Ascending aorta (tissue), 2 donors: ENCODE data around the gene RSAD1. TPM values are rescaled to one million over a fixed set of nuclear protein-coding genes. Genes with fewer than 3 reads are reported as not detected.

Source experiments
- DNase-seq, 2 donors: peaks; one replicate each; pipeline ENCODE4 v3.0.0-alpha.2; 2019; ENCODE audit warnings: low spot score in 2 of 2
- H3K27ac ChIP-seq, 2 donors: fragments of 200-600 bp; sonication (generic); one replicate each; pipeline ENCODE4 v1.5.1; 2016 to 2017; ENCODE audit warnings: mild to moderate bottlenecking in 1 of 2
- H3K27me3 ChIP-seq: fragments of 200-600 bp; sonication (generic); one replicate; pipeline ENCODE4 v1.5.1; 2017
- H3K36me3 ChIP-seq, 2 donors: fragments of 200-600 bp; sonication (generic); one replicate each; pipeline ENCODE4 v1.5.1; 2016
- H3K4me1 ChIP-seq, 2 donors: fragments of 200-600 bp; sonication (generic); one replicate each; pipeline ENCODE4 v1.5.1; 2016 to 2017; ENCODE audit warnings: mild to moderate bottlenecking in 1 of 2
- H3K4me3 ChIP-seq, 2 donors: fragments of 200-600 bp; sonication (generic); one replicate each; pipeline ENCODE4 v1.5.1; 2016 to 2017; ENCODE audit warnings: mild to moderate bottlenecking in 1 of 2
- H3K9me3 ChIP-seq, 2 donors: fragments of 200-600 bp; sonication (generic); one replicate each; pipeline ENCODE4 v1.5.1; 2016
- CTCF ChIP-seq, 3 experiments: fragments of 200-600 bp in 2 of 3; fragments of 450-650 bp in 1 of 3; sonication (generic) in 2 of 3; IDR thresholded peaks; one replicate each; pipeline ENCODE4 v1.5.1; 2016 to 2019; ENCODE audit warnings: antibody characterized with exemption in 3 of 3, mild to moderate bottlenecking in 1 of 3, moderate library complexity in 1 of 3
- intact Hi-C: fragments of 100-400 bp; cut with DNase I; formaldehyde crosslinking; loops from one replicate; pipeline ENCODE4 v1.15.1; 2023
- total RNA-seq: library from RNA; depleted of rRNA; stranded (reverse); fragments of >200 nt; gene quantifications from one replicate; pipeline ENCODE4 v1.1.0, GENCODE V29; 2016

RSAD1 gene
- total RNA-seq, 1 donor from 2014 or later, result 36.7 TPM

DNA sequence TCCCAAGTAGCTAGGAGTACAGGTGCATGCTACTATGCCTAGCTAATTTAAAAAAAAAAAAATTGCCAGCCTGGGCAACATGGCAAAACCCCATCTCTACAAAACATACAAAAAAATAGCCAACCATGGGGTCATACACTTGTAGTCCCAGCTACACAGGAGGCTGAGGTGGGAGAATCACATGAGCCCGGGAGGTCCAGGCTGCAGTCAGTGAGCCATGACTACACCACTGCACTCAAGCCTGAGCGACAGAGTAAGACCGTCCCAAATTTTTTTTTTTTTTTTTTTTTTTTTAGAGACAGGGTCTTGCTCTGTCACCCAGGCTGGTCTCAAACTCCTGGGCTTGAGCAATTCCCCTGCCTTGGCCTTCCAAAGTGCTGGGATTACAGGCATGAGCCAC lies 24.8 kb upstream of the RSAD1 start:
- Histone ChIP-seq H3K27me3 (no peaks in the 10 kb centered on the region), H3K4me3 (no peak overlapping the region), H3K9me3 (no peaks in the 10 kb centered on the region), H3K27ac (no peak overlapping the region), H3K36me3 (peaks cover 0 to 4% of the 10 kb centered on the region in 2 donors), H3K4me1 (no peaks in the 10 kb centered on the region)
- no peak for TF ChIP-seq CTCF (IDR thresholded peaks at IDR 0.05)
- no peak for DNase-seq
- intact Hi-C loops, result no loop called here

GRCh38 chr17:50457621-50458020 lies 21.0 kb upstream of the RSAD1 start:
- peaks cover 3 to 4% of the 10 kb centered on the region in 2 donors for H3K36me3 ChIP-seq
- DNase-seq, result no peak
- no peaks in the 10 kb centered on the region for H3K27me3 ChIP-seq
- H3K4me3 ChIP-seq, result no peak overlapping the region
- TF ChIP-seq CTCF (IDR thresholded peaks at IDR 0.05), result no peak
- no peaks in the 10 kb centered on the region for H3K9me3 ChIP-seq
- no peaks in the 10 kb centered on the region for H3K4me1 ChIP-seq
- no peak overlapping the region for H3K27ac ChIP-seq
- intact Hi-C loops, result no loop called here

GRCh38 chr17:50458270-50458669 lies 20.4 kb upstream of the RSAD1 start:
- intact Hi-C loops, result no loop called here
- no peak for DNase-seq
- H3K4me3 ChIP-seq, result no peak overlapping the region
- H3K27ac ChIP-seq, result no peak overlapping the region
- no peak for TF ChIP-seq CTCF (IDR thresholded peaks at IDR 0.05)
- H3K4me1 ChIP-seq, result no peaks in the 10 kb centered on the region
- peaks cover 3 to 4% of the 10 kb centered on the region in 2 donors for H3K36me3 ChIP-seq
- H3K9me3 ChIP-seq, result no peaks in the 10 kb centered on the region
- H3K27me3 ChIP-seq, result no peaks in the 10 kb centered on the region

DNA sequence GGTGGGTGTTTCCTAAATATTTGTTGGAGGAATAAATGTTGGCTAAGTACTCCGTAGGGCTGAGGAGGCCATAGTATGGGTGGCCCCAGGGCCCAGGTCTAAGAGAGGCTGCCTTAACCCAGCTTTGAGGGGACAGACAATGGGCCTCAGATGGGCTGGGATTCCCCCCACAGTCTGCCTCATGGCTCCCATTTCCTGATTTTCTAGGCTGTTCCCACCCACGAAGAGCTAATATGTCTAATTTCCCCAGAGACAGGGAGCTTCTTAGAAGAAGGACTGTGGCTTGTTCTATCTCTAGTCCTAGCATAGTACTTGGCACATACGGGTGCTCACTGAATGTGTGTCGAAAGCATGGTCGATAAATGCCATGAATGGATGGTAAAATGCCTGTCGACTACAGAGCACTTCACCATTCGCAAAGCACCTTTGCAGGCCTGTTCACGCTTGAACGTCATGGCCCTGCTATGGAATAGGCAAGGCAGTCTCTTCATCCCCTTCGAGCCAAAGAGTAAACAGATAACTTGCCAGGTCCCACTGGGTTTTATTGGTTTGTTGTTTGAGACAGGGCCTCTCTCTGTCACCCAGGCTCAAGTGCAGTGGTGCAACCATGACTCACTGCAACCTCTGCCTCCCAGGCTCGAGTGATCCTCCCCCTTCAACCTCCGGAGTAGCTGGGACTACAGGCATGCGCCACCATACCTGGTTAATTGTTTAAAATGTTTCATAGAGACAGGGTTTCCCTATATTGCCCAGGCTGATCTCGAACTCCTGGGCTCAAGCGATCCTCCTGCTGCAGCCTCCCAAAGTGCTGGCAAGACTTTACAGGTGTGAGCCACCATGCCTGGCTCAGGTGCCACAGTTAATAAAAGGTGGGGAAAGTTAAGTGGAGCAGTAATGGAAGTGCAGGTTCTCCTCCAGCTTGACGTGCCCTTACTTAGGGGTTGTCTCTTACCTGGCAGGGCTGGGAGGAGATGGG lies 19.7 kb upstream of the RSAD1 start:
- Histone ChIP-seq H3K4me3 (no peak overlapping the region), H3K4me1 (no peaks in the 10 kb centered on the region), H3K27ac (no peak overlapping the region), H3K36me3 (peaks cover 3 to 4% of the 10 kb centered on the region in 2 donors), H3K27me3 (no peaks in the 10 kb centered on the region), H3K9me3 (no peaks in the 10 kb centered on the region)
- DNase-seq, result no peak
- intact Hi-C loops, result no loop called here
- TF ChIP-seq CTCF (IDR thresholded peaks at IDR 0.05), result no peak

- intact Hi-C loops, result no loop called here
- H3K4me1 ChIP-seq, result no peaks in the 10 kb centered on the region
- H3K4me3 ChIP-seq, result no peak overlapping the region
- no peaks in the 10 kb centered on the region for H3K9me3 ChIP-seq
- no peak for TF ChIP-seq CTCF (IDR thresholded peaks at IDR 0.05)
- H3K36me3 ChIP-seq, result peaks cover 0 to 3% of the 10 kb centered on the region in 2 donors
- no peaks in the 10 kb centered on the region for H3K27me3 ChIP-seq
- no peak for DNase-seq
- no peak overlapping the region for H3K27ac ChIP-seq
Observed at GRCh38 chr17:50459756-50460155, 18.9 kb upstream of the RSAD1 start.
